ENCODE results near the gene TFB1M. TPM values are rescaled to one million over a fixed set of nuclear protein-coding genes. Genes with fewer than 3 reads are reported as not detected.
"Not testable (repeated sequence)": the region's sequence is repeated elsewhere in the genome, so short reads cannot be mapped to it uniquely, and the experiment has no call there.

The TFB1M gene
- total RNA-seq, 1 donor from 2014 or later, result 20.6 TPM

DNA sequence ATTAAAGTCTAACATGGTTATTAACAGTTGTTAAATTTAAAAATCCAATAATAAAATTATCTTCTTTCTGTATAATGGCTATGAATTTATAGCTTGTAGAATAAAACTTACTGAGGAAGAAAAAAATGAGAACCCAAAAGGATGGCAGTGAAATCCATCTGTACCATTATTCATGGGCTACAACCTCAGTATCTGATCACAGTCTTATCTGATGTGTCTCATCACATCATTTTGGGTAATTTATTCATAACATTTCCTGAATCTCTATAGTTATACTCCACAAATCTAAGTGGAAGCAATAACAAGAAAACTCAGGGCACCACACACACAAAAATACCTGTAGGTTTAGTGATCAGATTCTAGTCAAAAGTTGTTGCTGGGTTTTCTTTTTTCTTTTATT lies 43.1 kb downstream of the TFB1M start:
- H3K27me3 ChIP-seq (ENCODE audit: low read depth), result no peaks in the 10 kb centered on the region
- DNase-seq, result no peak
- H3K27ac ChIP-seq, result no peak overlapping the region
- H3K4me1 ChIP-seq, result peaks cover 16% of the 10 kb centered on the region
- H3K9me3 ChIP-seq, result no peaks in the 10 kb centered on the region
- TF ChIP-seq CTCF (IDR thresholded peaks at IDR 0.05), result no peak
- intact Hi-C loops (cut with DNase I), result no loop called here
- ATAC-seq, result no peak
- no peak overlapping the region for H3K4me3 ChIP-seq
- no peaks in the 10 kb centered on the region for H3K36me3 ChIP-seq

DNA sequence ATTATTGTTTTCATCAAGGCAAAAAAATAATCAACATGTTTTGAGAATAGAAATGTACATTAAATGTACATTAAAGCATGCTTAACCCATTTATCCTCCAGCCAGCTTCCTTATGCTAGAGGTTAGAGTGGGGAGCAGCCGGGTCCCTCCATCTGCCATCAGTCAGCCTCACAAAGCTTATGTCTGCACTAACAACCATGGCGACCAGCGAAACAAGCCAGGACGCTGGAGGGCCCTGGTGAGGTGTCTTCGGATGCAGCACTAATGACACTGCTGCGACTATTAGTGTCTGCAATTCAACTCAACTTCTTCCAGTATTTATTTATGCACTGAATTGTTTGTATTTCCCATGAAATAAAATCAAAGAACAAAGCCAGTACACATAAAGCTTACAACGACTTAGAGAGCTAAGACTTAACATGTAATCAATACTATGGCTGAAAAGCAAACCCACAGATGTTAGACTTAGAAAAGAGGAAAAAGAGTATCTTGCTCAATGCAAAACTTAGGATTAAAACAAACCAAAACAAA lies 43.7 kb downstream of the TFB1M start:
- no peak for DNase-seq
- no peak overlapping the region for H3K4me3 ChIP-seq
- TF ChIP-seq CTCF (IDR thresholded peaks at IDR 0.05), result no peak

GRCh38 chr6:155269765-155270164 lies 44.5 kb downstream of the TFB1M start:
- no peak for ATAC-seq
- no peaks in the 10 kb centered on the region for H3K27me3 ChIP-seq (ENCODE audit: low read depth)
- intact Hi-C loops (cut with DNase I), result no loop called here
- peaks cover 10% of the 10 kb centered on the region for H3K4me1 ChIP-seq
- no peak for TF ChIP-seq CTCF (IDR thresholded peaks at IDR 0.05)
- DNase-seq, result no peak
- no peaks in the 10 kb centered on the region for H3K9me3 ChIP-seq
- H3K27ac ChIP-seq, result no peak overlapping the region
- H3K4me3 ChIP-seq, result no peak overlapping the region
- no peaks in the 10 kb centered on the region for H3K36me3 ChIP-seq

More for the DNA sequence above, 43.7 kb downstream of the TFB1M start:
- peaks cover 11% of the 10 kb centered on the region for H3K4me1 ChIP-seq
- ATAC-seq, result no peak
- intact Hi-C loops (cut with DNase I), result no loop called here
- H3K36me3 ChIP-seq, result no peaks in the 10 kb centered on the region
- H3K27ac ChIP-seq, result no peak overlapping the region
- no peaks in the 10 kb centered on the region for H3K27me3 ChIP-seq (ENCODE audit: low read depth)
- no peaks in the 10 kb centered on the region for H3K9me3 ChIP-seq

GRCh38 chr6:155268088-155268867 lies 46.0 kb downstream of the TFB1M start:
- H3K4me1 ChIP-seq; H3K36me3 ChIP-seq; H3K27me3 ChIP-seq (ENCODE audit: low read depth); DNase-seq; intact Hi-C loops (cut with DNase I); H3K27ac ChIP-seq; H3K9me3 ChIP-seq; H3K4me3 ChIP-seq: not testable (repeated sequence)
- peak; percentile 41 to 44 for ATAC-seq
- TF ChIP-seq CTCF (IDR thresholded peaks at IDR 0.05), result peak; percentile 25

DNA sequence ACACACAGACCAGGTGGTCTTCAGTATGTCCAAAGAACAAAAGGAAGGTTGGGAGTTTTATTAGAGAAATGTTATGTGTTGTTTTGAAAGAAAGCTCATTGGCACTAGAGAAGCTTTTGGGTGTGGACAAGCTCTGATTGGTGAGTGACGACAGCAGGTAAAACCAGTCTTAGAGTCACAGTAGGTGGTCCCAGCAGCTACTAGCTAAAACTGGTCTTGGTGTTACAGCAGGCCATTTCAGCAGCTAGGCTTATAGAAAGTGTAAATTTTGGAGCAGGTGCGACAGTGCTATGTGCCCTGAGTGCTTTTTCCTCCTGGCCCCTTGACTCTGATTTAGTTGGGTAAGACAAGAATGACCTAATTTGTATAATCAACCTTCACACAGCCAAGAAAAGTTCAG lies 46.9 kb downstream of the TFB1M start:
- intact Hi-C loops (cut with DNase I), result no loop called here
- H3K27ac ChIP-seq, result no peak overlapping the region
- no peak for TF ChIP-seq CTCF (IDR thresholded peaks at IDR 0.05)
- H3K4me1 ChIP-seq, result no peaks in the 10 kb centered on the region
- no peaks in the 10 kb centered on the region for H3K27me3 ChIP-seq (ENCODE audit: low read depth)
- no peaks in the 10 kb centered on the region for H3K9me3 ChIP-seq
- ATAC-seq, result no peak
- H3K4me3 ChIP-seq, result no peak overlapping the region
- no peaks in the 10 kb centered on the region for H3K36me3 ChIP-seq
- DNase-seq, result no peak
